K562 (cell line): Measurements from ENCODE around the gene B4GALNT3. TPM values are rescaled to one million over a fixed set of nuclear protein-coding genes. Genes with fewer than 3 reads are reported as not detected.

Source experiments
- ATAC-seq: fragments of 200-7000 bp; cut with Tn5 transposase; 3 replicates; pipeline ENCODE4 v1.9.1; 2020; ENCODE audit warnings: moderate library complexity
- BruUV-seq: library from RNA; stranded (reverse); fragments of 400-500 nt; replicated peaks from 2 replicates; lab custom pipeline; 2021; lab: Mats Ljungman, UMichigan
- CTCF ChIA-PET: fragments of 300-600 bp; formaldehyde crosslinking; extraction: SDS; loops from one replicate; lab custom pipeline; 2021; ENCODE audit warnings: low intra/inter-chr PET ratio; lab: Yijun Ruan, JAX
- POLR2A ChIA-PET: fragments of 300-600, 350-650 bp; sonication (Branson Sonifier 250); formaldehyde crosslinking; extraction: SDS; loops from one replicate; lab custom pipeline; 2021; ENCODE audit warnings: antibody characterized with exemption, inconsistent platforms; lab: Yijun Ruan, JAX
- DNase-seq, 4 experiments: peaks; one replicate each; pipeline versions ENCODE4 v3.0.0 to v3.0.0-alpha.2; 2011 to 2018; ENCODE audit warnings: low spot score in 3 of 4, mixed read lengths in 3 of 4; ENCODE audit errors: extremely low read depth in 1 of 4
- FAIRE-seq: peaks from 2 replicates; lab custom pipeline; 2011; peaks lifted over from hg19 to GRCh38; lab: Jason Lieb, UNC
- H2AFZ ChIP-seq: 2 replicates; pipeline ENCODE4 v1.6.0; 2011; ENCODE audit warnings: low read depth, low read length, control low read depth, inconsistent platforms
- H3K27ac ChIP-seq: fragments of 200-600 bp; 3 replicates; pipeline ENCODE4 v1.8.0; 2011; ENCODE audit warnings: low read depth, mild to moderate bottlenecking, control low read depth, inconsistent platforms, low read length, moderate library complexity, mixed read lengths; ENCODE audit errors: extremely low read depth
- H3K27me3 ChIP-seq, 2 experiments: fragments of 300-600 bp in 1 of 2; 2 replicates in 1 of 2; 3 replicates in 1 of 2; pipeline versions ENCODE4 v1.6.0 to v1.8.0; 2011; ENCODE audit warnings: inconsistent platforms in 2 of 2, low read length in 2 of 2, mild to moderate bottlenecking in 1 of 2, mixed read lengths in 1 of 2, moderate library complexity in 1 of 2; ENCODE audit not compliant: control insufficient read depth in 2 of 2, insufficient read depth in 2 of 2
- H3K36me3 ChIP-seq: fragments of 300-600 bp; 3 replicates; pipeline ENCODE4 v1.8.0; 2011; ENCODE audit warnings: mild to moderate bottlenecking, low read length, inconsistent platforms; ENCODE audit not compliant: control insufficient read depth, insufficient read depth
- H3K4me1 ChIP-seq, 2 experiments: fragments of 200-600 bp in 1 of 2; replicated peaks in 1 of 2; 2 replicates in 1 of 2; 3 replicates in 1 of 2; pipeline versions ENCODE4 v1.5.1 to v1.8.0; 2011; ENCODE audit warnings: inconsistent platforms in 2 of 2, low read length in 2 of 2, mild to moderate bottlenecking in 1 of 2, mixed read lengths in 1 of 2, moderate library complexity in 1 of 2; ENCODE audit not compliant: control insufficient read depth in 2 of 2, insufficient read depth in 2 of 2
- H3K4me2 ChIP-seq: 2 replicates; pipeline ENCODE4 v1.6.1; 2011; ENCODE audit warnings: low read length, control low read depth, inconsistent platforms, mixed read lengths; ENCODE audit not compliant: insufficient read depth
- H3K4me3 ChIP-seq: fragments of 200-600 bp; sonication (generic), shearing (Covaris generic); 2 replicates; pipeline ENCODE4 v1.5.1; 2016; ENCODE audit warnings: control low read depth, inconsistent platforms
- H3K79me2 ChIP-seq: fragments of 200-600 bp; 3 replicates; pipeline ENCODE4 v1.8.0; 2011; ENCODE audit warnings: low read length, inconsistent platforms; ENCODE audit not compliant: control insufficient read depth, insufficient read depth
- H3K9ac ChIP-seq, 2 experiments: 2 replicates each; pipeline versions ENCODE4 v1.6.0 to v1.6.1; 2011; ENCODE audit warnings: low read depth in 2 of 2, low read length in 2 of 2, control low read depth in 1 of 2, inconsistent platforms in 1 of 2, mild to moderate bottlenecking in 1 of 2, mixed read lengths in 1 of 2; ENCODE audit not compliant: insufficient read depth in 1 of 2
- H3K9me1 ChIP-seq: one replicate; pipeline ENCODE4 v1.6.0; 2011; ENCODE audit warnings: inconsistent platforms, mild to moderate bottlenecking, low read length, moderate library complexity; ENCODE audit not compliant: control insufficient read depth, insufficient read depth
- H3K9me3 ChIP-seq: replicated peaks from 2 replicates; pipeline ENCODE4 v1.5.1; 2011; ENCODE audit warnings: low read depth, low read length, inconsistent platforms; ENCODE audit not compliant: control insufficient read depth, insufficient read depth
- H4K20me1 ChIP-seq: replicated peaks from 2 replicates; pipeline ENCODE4 v1.6.1; 2011; ENCODE audit warnings: low read length, inconsistent platforms, mixed read lengths; ENCODE audit not compliant: control insufficient read depth, insufficient read depth
- DNMT1 ChIP-seq: fragments of 450-650 bp; IDR thresholded peaks from 2 replicates; pipeline ENCODE4 v1.6.1; 2016; ENCODE audit warnings: antibody characterized with exemption, mild to moderate bottlenecking
- ETV6 ChIP-seq, 3 experiments: fragments of 150-350 bp in 1 of 3; sonication (generic) in 1 of 3; formaldehyde crosslinking in 1 of 3; IDR thresholded peaks; 2 replicates each; pipeline versions ENCODE4 v1.6.1 to v1.8.0; 2014 to 2022; ENCODE audit warnings: borderline replicate concordance in 2 of 3, low read depth in 2 of 3, antibody characterized with exemption in 1 of 3, low read length in 1 of 3, mild to moderate bottlenecking in 1 of 3, missing genetic modification reagents in 1 of 3
- GABPA ChIP-seq: fragments of 200-800 bp; sonication (Bioruptor generic); conservative IDR thresholded peaks from 2 replicates; pipeline ENCODE4 v1.6.1; 2016; ENCODE audit warnings: low read depth, missing genetic modification characterization, missing compliant biosample characterization
- NCOR1 ChIP-seq: fragments of 450-650 bp; IDR thresholded peaks from 2 replicates; pipeline ENCODE4 v1.6.1; 2016; ENCODE audit warnings: mild to moderate bottlenecking, moderate library complexity
- NELFE ChIP-seq: IDR thresholded peaks from 2 replicates; pipeline ENCODE4 v1.6.1; 2011; ENCODE audit warnings: mild to moderate bottlenecking; ENCODE audit not compliant: insufficient read depth, insufficient read length
- NFIX ChIP-seq: fragments of 250-450 bp; sonication (Bioruptor Pico); IDR thresholded peaks from 2 replicates; pipeline ENCODE4 v1.4.0; 2020; ENCODE audit warnings: low read depth, mild to moderate bottlenecking, moderate library complexity
- NFXL1 ChIP-seq: fragments of 450-650 bp; formaldehyde crosslinking; IDR thresholded peaks from 2 replicates; pipeline ENCODE4 v1.4.0; 2021; ENCODE audit warnings: mild to moderate bottlenecking
- PRMT5 ChIP-seq: sonication (generic); formaldehyde crosslinking; IDR thresholded peaks from 2 replicates; pipeline ENCODE4 v1.5.0; 2020; ENCODE audit warnings: missing genetic modification reagents
- TAF9B ChIP-seq: fragments of 450-650 bp; IDR thresholded peaks from 2 replicates; pipeline ENCODE4 v1.6.1; 2018; ENCODE audit warnings: mild to moderate bottlenecking; ENCODE audit not compliant: partially characterized antibody
- TEAD4 ChIP-seq, 2 experiments: sonication (generic) in 1 of 2; formaldehyde crosslinking in 1 of 2; IDR thresholded peaks; 2 replicates each; pipeline versions ENCODE4 v1.6.1 to v1.8.0; 2012 to 2022; ENCODE audit warnings: borderline replicate concordance in 1 of 2, inconsistent platforms in 1 of 2, low read length in 1 of 2, mild to moderate bottlenecking in 1 of 2, missing genetic modification reagents in 1 of 2
- TRIM28 ChIP-seq: fragments of 450-650 bp; IDR thresholded peaks from 2 replicates; pipeline ENCODE4 v1.6.1; 2017
- ZBTB17 ChIP-seq: fragments of 450-650 bp; formaldehyde crosslinking; IDR thresholded peaks from 2 replicates; pipeline ENCODE4 v1.4.0; 2020; ENCODE audit warnings: mild to moderate bottlenecking
- ZNF121 ChIP-seq: sonication (generic); formaldehyde crosslinking; conservative IDR thresholded peaks from 2 replicates; pipeline ENCODE4 v1.8.0; 2022; ENCODE audit warnings: missing genetic modification reagents
- ZNF23 ChIP-seq: fragments of 250-450 bp; sonication (Bioruptor Pico); IDR thresholded peaks from 2 replicates; pipeline ENCODE4 v1.4.0; 2020; ENCODE audit warnings: mild to moderate bottlenecking
- ZNF76 ChIP-seq: fragments of 250-450 bp; sonication (Bioruptor Pico); IDR thresholded peaks from 2 replicates; pipeline ENCODE4 v1.4.0; 2020; ENCODE audit warnings: mild to moderate bottlenecking, moderate library complexity, borderline replicate concordance
- WGBS: fragments of 100-300 bp; shearing (Covaris generic); methylation state at CpG from one replicate; pipeline ENCODE4 v1.1.6; 2016; ENCODE audit warnings: low coverage, mixed read lengths; ENCODE audit not compliant: insufficient coverage; ENCODE audit errors: missing lambda C conversion rate; 5-methylcytosine and 5-hydroxymethylcytosine counted together
- in situ Hi-C: fragments of 300-500 bp; cut with MboI; formaldehyde crosslinking; loops from 4 replicates; pipeline ENCODE4 v1.15.0; 2018; ENCODE audit warnings: inconsistent platforms, mixed read lengths
- intact Hi-C: fragments of 100-400 bp; cut with micrococcal nuclease; formaldehyde crosslinking; loops from 2 replicates; pipeline ENCODE4 v1.14.2; 2022
- polyA plus RNA-seq, 8 experiments: library from polyadenylated mRNA; depleted of rRNA in 4 of 8; stranded (reverse) in 5 of 8; unstranded in 3 of 8; fragments of >200 nt; fragmentation: Nextera tagmentation in 2 of 8; fragmentation: Illumina TruSeq in 1 of 8; extraction: Ambion mirVana in 2 of 8; extraction: Trizol in 1 of 8; gene quantifications; 2 replicates each; pipeline versions ENCODE4 v1.2.1 to v1.2.3, GENCODE V29; 2011 to 2014; ENCODE audit warnings: inconsistent platforms in 1 of 8, missing spikeins in 1 of 8
- total RNA-seq, 7 experiments: library from RNA; depleted of rRNA in 6 of 7; stranded (reverse); fragments of >200 nt in 6 of 7; fragmentation: Illumina TruSeq in 2 of 7; extraction: Trizol in 2 of 7; gene quantifications; 2 replicates each; pipeline versions ENCODE4 v1.2.1 to v1.2.3, GENCODE V29; 2011 to 2021; ENCODE audit warnings: low replicate concordance in 1 of 7
- TF ChIP-seq, protein P1 (sequence below): fragments of 450-650 bp; IDR thresholded peaks from one replicate; pipeline ENCODE4 v1.6.1; 2018; ENCODE audit warnings: mild to moderate bottlenecking, moderate library complexity; ENCODE audit not compliant: partially characterized antibody

B4GALNT3 gene
- total and polyA plus RNA-seq, 9 of the 15 experiments (the other 6 are each of a cell fraction or from before 2014, with no cell fraction given): 0.04 to 0.36 (median 0.10) TPM; not detected in 6

DNA sequence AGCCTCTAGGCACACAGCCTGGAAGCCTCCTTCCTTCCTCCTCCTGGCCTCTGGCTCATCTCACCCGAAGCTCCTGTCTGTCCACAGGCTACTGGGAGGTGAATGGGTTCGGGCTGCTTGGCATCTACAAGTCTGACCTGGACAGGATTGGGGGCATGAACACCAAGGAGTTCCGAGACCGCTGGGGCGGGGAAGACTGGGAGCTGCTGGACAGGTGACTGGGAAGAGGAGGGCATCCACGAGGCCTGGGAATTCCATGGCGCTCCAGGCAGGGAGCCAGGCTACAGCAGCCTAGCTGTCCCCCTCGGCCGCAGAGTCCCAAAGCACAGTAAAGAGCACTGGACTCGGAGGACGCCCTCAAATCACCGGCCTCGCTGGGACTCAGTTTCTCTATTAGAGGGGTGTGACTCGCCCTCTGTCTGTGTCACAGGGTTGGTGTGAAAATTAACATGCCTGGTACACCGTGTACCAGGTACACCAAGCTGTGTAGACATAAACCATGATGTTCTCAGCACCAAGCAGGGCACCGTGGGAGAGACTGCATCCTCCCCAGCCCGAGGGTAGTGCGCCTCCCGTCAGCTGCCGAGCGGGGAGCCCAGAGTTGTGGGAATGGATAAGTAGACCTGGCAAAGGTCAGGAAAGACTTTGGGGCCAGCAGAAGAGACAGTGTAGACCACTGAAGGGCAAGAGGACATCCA lies 99.6 kb downstream of the B4GALNT3 start (continued):
- TF ChIP-seq TAF9B (no peak), ETV6 (IDR thresholded peaks at IDR 0.05; ENCODE audit: borderline replicate concordance in 1 of 2, low read depth in 2 of 2, low read length in 1 of 2) (no peak), ETV6 (CRISPR knock-in tag; IDR thresholded peaks at IDR 0.05; ENCODE audit: borderline replicate concordance) (no peak), TRIM28 (no peak)

DNA sequence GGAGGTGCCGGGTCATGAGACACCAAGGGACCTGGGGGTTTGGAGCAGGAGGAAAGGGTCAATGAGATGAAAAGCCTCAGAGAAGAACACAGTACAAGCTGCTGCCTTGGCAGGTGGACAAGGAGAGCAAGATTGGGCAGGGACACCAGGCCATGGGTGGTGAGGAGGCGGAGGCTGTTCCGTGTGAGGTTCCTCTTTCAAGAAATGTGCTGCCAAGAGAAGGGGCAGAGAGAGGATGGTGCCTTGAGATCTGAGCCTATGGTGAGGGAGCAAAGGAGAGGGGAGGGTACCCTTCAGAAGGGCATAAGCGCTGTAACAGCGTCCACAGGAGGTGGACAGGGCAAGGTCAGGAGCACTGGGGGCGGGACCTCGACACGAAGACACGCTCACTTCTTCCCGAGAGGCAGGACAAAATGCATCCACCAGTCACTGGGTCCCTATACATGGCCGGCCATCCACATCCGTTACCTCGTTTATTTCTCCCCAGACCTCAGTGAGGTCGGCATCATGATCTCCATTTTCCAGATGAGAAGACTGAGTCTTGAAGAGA lies 100.2 kb downstream of the B4GALNT3 start:
- H3K4me3 ChIP-seq: no peak overlapping the region
- ATAC-seq (no peak), DNase-seq (no peak), FAIRE-seq (no peak)
- peaks cover 19 to 42% of the 10 kb centered on the region in 2 experiments; a peak in 4 of 5 replicates for H3K27me3 ChIP-seq
- peaks cover 12 to 36% of the 10 kb centered on the region in 2 experiments; a peak in 4 of 5 replicates for H3K4me1 ChIP-seq
- no peak overlapping the region for H3K4me2 ChIP-seq
- H3K9ac ChIP-seq: no peak overlapping the region
- H3K27ac ChIP-seq: no peak overlapping the region
- no peaks in the 10 kb centered on the region for H3K9me3 ChIP-seq
- H4K20me1 ChIP-seq: 0 out of 2 replicates have a peak, but pooled peaks cover 9% of the 10 kb centered on the region
- H3K9me1 ChIP-seq: no peaks in the 10 kb centered on the region
- POLR2A ChIA-PET: no interaction called here
- CTCF ChIA-PET: no interaction called here
- intact Hi-C loops (no loop called here), in situ Hi-C loops (loop anchor here (10.0 to 25.0 kb wide), 2 partner anchors 515 to 1027 kb away; partner anchors contain the start of gene FBXL14)
- 4% methylated on average over 12 of the region's 14 CpGs for WGBS
- no peaks in the 10 kb centered on the region for H3K36me3 ChIP-seq
- H3K79me2 ChIP-seq: no peaks in the 10 kb centered on the region
- H2AFZ ChIP-seq: no peak overlapping the region
- TF ChIP-seq, protein P1, sequence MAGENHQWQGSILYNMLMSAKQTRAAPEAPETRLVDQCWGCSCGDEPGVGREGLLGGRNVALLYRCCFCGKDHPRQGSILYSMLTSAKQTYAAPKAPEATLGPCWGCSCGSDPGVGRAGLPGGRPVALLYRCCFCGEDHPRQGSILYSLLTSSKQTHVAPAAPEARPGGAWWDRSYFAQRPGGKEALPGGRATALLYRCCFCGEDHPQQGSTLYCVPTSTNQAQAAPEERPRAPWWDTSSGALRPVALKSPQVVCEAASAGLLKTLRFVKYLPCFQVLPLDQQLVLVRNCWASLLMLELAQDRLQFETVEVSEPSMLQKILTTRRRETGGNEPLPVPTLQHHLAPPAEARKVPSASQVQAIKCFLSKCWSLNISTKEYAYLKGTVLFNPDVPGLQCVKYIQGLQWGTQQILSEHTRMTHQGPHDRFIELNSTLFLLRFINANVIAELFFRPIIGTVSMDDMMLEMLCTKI: no peak
- TF ChIP-seq NCOR1 (no peak), PRMT5 (no peak), DNMT1 (no peak), ZBTB17 (CRISPR knock-in tag) (no peak), GABPA (tag) (no peak), NFIX (CRISPR knock-in tag) (no peak), TEAD4 (IDR thresholded peaks at IDR 0.05; ENCODE audit: low read length) (no peak), TEAD4 (CRISPR knock-in tag; IDR thresholded peaks at IDR 0.05; ENCODE audit: borderline replicate concordance) (no peak), NELFE (no peak), ZNF76 (CRISPR knock-in tag) (no peak), NFXL1 (CRISPR knock-in tag) (no peak), ZNF121 (CRISPR knock-in tag) (no peak), ZNF23 (CRISPR knock-in tag) (no peak)
- BruUV-seq: no TSS peak
